Activated gamma-delta T cell treated with Interleukin-2 at 50 U/mL for 16 hours (primary cell): ENCODE data around the gene OSER1.

ENCODE experiments used
- DNase-seq: peaks from one replicate; pipeline ENCODE4 v3.0.0-alpha.2; 2020

Gene OSER1

DNA sequence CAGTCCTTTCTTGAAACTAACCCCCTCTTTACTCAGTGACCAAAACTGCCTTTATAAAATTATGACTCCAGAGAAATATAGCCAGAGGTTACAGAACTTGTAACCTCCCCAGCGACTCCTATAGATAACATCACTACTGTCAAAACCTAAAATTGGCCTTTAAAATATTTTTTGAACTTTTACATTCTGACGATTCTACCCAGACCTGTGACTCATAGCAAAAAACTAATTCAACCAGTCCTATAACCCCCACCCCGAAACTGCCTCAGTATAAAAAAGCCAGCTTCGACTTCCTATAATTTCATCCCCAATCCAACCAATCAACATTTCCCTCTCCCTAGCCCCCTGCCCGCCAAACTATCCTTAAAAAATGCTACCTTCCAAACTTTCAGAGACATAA lies 37.5 kb downstream of the OSER1 start:
- DNase-seq = no peak

DNA sequence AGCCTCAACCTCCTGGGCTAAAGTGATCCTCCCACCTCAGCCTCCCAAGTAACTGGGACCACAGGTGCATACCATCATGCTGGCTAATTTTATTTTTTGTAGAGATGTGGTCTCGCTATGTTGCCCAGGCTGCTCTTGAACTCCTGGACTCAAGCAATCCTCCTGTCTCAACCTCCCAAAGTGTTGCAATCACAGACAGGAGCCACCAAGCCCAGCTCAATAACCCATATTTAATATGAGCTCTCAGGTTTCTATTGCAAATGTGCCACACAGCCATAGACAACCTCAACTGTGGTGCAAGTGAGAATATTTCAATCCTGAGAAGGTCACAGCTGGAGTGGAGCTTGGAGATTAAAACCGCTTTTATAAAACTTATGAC lies 38.0 kb downstream of the OSER1 start:
- no peak for DNase-seq

DNA sequence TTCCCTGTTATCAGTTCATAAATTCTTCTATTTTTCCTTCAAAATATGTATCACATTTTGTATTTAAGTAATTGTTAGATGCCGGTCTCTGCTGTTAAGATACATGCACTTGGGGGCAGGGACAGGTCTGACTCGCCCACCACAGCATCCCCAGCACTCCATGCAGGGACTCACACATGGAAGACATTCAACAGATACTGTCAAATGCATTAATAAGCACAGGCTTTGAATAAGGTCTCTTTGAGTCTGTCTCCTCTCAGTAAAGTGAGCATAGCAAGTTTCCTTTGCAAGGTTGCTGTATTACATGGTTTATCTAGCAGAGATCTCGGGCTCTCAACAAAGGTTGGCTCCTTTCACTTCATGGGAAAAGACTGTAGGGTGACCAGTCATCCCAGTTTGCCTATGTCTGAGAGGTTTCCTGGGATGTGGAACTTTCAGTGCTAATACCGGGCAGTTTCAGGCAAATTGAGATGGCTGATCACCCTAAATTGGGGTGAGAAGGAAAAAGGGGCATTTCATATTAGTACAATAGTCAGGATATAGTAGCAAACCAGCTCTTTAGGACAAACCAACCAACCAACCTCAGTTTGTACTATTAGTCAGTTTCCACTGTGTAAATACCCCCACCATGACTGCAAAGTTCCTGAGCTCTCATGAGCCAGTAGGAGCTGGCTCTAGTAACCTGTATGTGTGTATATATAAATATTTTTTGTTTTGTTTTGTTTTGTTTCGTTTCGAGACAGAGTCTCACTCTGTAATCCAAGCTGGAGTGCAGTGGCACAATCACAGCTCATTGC lies 38.6 kb downstream of the OSER1 start:
- no peak for DNase-seq

DNA sequence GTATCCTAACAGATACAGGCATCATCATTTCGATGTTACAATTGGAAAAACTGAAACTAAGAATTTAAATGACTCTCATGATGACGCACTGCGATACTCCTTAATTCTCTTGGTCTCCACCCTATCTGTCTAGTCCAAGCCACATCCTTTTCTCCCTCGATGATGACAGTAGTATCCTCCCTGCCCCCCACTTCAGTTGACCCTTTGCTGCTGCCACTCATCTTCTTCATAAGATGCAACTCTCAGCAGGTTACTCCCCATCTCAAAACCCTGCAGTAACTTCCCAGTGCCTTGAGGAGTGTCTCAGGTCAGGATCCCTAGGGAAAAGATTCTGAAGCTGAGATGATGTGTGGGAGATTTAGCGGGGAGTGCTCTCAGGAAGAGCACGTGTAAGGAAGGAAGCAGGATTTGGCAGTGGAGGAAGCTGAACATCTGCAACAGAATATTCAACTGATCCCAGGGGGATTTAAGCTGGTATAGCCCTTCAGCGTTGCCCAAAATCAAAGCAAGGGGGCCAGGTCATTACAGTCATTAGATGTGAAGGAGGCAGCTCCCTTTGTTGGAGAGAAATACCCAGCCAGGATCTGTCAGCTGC lies 39.7 kb downstream of the OSER1 start:
- DNase-seq = no peak

DNA sequence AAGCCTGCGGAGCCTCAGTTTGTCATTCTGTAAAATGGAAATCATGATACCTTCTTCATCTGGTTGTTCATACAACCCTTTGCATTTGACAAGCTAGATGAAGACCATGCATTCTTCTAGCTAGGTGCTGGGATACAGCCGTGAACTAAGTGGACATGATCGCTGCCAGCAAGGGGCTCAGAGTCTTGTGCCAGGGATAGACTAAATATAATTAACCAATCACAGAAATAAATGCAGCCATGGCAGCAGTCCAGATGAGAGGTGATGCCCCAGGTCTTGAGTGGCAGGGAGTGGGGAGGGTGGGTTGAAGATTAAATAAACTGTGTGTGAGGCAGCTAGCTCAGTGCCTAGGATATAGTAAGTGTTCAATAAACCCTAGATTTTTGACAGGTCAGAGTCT lies 42.8 kb downstream of the OSER1 start:
- no peak for DNase-seq

DNA sequence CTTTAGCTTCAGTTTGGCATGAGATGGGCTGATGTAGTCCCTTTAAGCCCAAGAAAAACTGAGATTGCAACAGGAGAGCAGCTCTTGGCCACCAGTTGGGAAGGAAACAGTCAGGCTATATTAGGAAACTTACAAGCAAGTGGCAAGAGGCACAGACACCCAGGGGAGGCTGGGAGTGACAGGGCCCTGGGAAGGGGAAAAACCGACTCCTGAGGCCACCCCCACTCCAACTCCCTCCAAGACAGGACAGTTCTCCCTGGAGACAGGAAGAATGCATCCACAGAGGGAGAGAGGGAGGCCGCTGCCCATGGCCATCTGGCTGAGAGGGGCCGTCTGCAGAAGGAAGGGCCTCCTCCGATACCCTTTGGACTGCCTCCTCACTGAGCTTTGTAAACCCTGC lies 44.1 kb downstream of the OSER1 start:
- DNase-seq = no peak

DNA sequence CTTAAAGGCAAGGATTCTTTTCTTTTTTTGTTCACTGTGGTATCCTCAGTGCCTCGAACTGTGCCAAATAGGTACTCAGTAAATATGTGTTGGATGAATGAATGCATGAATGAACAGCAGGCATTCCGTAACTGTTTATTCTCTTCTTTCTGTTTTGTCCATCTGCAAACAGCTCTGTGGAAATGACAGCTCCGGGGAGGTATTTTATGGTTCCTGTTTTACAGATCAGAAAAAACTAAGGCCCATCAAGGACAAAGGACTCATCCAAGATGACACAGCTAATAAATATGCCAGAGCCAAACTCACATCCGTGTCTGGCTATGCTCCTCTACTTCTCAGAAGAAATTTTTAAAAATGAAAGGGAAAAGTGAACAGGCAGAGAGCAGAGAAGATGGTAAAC lies 44.6 kb downstream of the OSER1 start:
- no peak for DNase-seq

DNA sequence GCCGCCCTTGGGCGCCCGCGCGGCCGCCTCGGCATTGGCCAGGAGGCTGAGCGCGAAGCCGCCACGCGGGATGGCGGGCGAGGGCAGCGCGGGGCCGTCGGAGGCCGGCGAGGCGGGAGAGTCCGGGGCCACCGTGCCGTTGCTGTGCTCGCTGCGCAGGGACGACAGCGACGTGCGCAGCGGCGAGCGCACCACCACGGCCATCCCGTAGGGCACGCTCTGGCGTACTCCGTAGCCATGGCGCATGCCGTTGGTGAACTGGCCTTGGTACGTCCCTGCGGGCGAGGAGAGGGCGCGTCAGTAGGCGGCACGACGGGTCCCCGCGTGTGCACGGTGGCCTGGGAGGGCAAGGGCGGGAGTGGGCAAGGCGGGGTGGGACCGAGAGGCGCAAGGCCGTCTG lies 50.4 kb downstream of the OSER1 start:
- no peak for DNase-seq

DNA sequence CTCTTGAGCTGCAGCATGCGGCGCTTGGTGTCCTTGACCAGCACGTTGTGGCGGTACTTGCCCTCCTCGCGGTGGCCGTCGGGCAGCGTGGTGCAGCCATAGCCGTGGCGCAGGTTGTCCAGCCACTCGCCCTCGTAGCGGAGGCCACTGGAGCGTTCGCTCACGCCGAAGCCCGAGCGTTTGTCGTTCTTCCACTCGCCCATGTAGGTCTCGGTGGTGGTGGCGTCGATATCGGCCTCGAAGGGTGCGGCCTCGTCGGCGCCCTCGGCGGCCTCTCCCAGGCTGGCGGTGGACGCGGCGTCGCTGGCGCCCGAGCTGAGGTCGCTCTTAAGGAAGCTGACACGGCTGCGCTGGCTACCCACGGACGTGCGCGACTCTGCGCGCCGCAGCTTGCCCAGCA lies 50.9 kb downstream of the OSER1 start:
- no peak for DNase-seq

DNA sequence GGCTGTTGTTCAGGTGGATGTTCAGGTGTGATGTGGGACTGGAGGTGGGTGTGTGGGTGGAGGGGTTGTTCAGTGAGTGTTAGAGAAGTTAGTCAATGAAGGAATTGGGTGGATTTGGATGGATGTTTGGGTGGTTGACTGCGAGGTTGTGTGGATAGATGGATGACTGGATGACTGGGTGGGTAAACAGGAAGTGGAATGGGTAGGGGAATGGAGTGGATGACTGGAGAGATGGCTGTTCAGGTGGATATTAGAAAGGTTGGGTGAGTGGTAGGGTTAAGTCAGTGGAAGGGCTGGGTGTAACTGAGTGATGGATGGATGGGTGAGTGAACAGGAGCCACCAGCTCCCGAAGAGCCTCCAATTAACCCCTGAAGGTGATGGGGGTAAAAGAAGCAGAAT lies 51.4 kb downstream of the OSER1 start:
- no peak for DNase-seq

DNA sequence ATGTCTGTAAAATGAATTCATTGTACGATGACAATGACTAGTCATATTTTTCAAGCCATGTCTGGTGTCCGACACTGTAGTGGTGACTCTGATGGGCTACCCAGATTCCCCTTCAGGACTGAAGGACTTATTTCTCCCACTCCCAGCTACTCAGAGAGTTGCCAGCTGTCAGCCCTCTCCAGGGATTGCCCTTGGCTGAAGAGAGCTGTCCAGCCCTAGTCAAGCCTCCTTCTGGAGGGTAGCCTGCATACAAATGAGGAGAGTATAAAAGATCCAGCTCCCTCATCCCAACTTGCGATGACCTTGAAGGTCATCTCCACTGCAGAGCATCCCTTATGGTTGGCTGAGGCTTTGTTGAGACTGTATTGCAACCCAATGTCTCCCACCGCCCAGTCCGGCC lies 53.5 kb downstream of the OSER1 start:
- no peak for DNase-seq

DNA sequence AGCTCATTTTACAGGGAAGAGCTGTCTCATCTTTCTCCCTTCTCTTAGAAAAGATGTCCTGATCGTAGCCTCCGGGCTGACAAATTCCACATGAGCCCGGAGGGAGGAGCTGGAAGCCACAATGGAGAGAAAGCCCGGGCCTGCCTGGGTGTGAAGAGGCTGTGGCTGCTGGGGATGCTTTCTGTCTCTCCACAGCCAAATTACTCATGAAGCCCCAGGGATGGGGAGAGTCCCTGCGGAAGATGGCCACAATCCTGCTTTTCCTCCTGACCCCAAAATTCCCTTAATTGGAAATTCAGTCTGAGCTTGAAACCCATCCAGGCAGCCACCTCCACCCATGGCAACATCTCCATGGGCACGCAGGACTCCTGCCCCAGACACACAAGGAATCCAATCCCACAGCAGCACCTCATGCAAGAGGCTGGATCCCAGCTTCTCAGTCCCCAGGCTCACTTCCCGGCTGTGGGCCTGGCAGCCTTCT lies 56.0 kb downstream of the OSER1 start:
- DNase-seq = no peak

DNA sequence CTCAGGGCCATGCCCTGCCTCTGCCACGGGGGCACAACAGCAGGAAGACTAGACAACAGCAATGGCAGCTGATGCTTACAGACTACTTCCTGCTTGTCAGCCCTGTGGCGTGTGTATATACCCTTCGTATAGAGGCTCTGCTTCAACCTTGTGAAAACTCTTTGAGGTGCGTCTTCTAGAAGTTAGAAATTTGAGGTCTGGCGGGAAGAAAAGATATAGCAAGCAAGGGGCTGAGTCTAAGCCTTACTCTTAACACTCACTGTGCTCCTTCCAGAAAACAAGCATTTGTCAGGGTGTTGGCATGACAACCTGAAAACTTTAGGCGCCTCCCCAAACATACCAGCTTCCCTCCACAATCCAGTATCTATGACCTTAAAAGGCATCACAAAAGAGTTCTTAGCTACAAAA lies 56.9 kb downstream of the OSER1 start:
- DNase-seq = no peak

DNA sequence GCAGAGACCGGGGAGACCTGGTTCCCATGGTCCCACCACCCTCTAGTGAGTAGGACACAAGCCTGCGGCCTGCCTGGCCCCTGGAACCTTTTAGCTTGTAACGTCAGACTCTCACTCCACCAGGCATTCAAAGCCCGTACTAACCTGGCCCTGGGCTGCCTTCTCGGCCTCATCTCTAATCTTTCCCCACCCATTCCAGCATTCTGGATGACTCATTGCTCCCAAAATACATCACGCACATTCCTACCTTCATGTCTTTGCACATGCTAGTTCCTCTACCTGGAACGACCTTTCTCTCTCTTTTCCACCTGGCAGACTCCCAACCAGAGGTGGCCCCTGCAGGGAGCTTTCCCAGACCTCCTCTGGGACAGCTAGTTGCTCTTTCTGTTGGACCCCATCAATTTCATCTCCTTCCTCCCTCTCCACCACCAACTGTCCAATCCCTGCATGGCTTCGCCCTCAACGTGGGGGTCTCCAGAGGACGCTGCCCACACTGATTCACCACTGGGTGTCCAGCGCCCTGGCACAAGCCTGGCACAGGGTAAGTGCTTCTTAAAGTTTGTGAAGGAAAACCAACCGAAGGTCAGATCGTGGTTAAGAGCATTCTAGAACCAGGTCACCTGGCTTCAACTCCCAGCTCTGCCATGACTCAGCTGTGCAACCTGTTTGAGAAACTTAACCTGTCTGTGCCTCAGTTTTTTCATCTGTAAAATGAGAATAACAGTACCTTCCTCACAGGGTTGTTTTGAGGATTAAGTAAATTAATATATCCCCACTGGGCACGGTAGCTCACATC lies 58.8 kb downstream of the OSER1 start:
- DNase-seq = no peak

DNA sequence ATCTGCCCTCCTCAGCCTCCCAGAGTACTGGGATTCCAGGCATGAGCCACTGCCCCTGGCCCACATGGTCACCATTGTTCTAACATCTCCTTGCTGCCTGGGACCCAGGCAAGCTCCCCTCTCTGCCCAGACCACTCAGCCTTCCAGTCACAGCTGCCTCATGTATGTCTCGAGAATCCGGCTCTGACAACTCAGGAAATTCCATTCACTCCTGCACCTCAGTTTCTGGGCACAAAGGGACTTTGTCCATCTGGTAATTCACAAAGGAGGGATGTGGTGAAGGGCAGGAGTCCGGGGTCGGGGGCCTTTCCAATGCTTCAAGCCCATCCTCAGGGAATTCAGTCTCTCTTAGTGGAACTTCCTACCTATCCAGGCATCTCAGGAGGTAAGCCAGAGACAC lies 64.3 kb downstream of the OSER1 start:
- no peak for DNase-seq
